ENCODE measurements around the gene MRC1.

The MRC1 gene

GRCh38 chr10:17847585-17848296 is 38.6 kb downstream of the MRC1 start:
- DNase-seq (ENCODE audit: low read depth) = peak; percentile 35

GRCh38 chr10:17848646-17849045 is 39.5 kb downstream of the MRC1 start:
- no peak for DNase-seq (ENCODE audit: low read depth)

GRCh38 chr10:17850501-17850900 is 41.4 kb downstream of the MRC1 start:
- DNase-seq (ENCODE audit: low read depth) = no peak

- DNase-seq (ENCODE audit: low read depth) = no peak
Observed at GRCh38 chr10:17851611-17852010, 42.5 kb downstream of the MRC1 start.

GRCh38 chr10:17854044-17854652 is 45.0 kb downstream of the MRC1 start:
- no peak for DNase-seq (ENCODE audit: low read depth)

GRCh38 chr10:17857040-17857439 is 47.9 kb downstream of the MRC1 start:
- no peak for DNase-seq (ENCODE audit: low read depth)

GRCh38 chr10:17859492-17860156 is 50.5 kb downstream of the MRC1 start:
- no peak for DNase-seq (ENCODE audit: low read depth)

GRCh38 chr10:17861760-17862159 is 52.6 kb downstream of the MRC1 start:
- no peak for DNase-seq (ENCODE audit: low read depth)

GRCh38 chr10:17865351-17865750 is 56.2 kb downstream of the MRC1 start:
- peak; percentile 58 for DNase-seq (ENCODE audit: low read depth)

- no peak for DNase-seq (ENCODE audit: low read depth)
Observed at GRCh38 chr10:17866346-17866745, 57.2 kb downstream of the MRC1 start.

GRCh38 chr10:17867056-17867455 is 57.9 kb downstream of the MRC1 start:
- DNase-seq (ENCODE audit: low read depth) = no peak

DNA sequence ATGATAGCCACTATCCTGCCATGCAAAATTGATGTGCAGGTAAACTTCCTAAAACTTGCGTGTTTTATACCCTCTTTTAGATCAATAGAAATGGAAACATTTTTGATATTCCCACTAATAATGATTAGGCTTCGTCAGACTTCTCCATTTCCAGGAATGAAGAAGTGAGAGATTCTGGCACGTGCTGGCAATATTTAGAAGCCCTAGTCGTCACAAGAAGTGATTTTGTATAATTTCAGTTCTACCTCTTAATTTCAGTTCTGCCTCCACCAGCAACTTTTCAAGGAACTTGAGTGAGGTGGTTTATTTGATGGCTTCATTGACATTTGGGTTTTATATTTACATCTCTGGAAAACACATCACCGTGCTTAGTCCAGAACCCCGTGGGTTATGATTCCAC is 61.9 kb downstream of the MRC1 start:
- DNase-seq (ENCODE audit: low read depth) = no peak

DNA sequence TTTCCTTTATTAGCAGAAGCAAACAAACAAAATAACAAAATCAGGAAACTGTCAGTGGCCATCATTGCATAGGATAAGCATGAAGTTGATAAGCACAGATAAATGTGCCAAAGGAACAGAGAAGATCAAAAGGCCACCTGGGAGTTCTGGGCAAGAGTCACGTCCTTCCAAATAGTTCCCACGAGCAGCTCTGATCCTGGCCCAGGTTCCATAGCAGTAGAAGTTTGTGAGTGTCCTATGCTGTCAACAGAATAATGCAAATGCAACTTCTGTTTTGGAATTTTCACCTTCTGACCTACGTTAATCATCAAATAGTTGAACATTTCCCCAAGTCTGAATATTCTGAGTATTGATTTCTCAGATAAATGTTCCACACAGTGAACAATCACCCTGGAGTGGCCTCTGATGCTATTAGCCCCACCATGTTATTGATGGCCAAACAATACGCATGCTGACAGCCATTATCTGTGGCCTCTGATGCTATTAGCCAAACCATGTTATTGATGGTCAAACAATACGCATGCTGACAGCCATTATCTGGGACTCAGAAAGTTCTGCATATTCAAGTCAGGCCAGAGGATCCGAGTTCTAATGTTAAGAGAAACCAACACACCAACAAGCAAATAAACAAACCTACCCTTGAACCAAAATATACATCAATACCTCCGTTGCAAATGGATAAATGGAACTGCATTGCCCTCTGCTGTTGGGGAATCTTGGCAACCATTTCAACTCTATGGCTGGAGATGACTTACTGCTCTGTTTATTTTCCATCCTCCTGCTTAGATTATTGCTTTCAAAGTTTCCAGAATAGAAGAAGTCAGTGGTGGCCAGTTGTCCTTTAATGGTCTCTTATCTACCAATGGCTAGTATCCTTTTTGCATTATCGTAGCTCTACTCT is 63.3 kb downstream of the MRC1 start:
- peak; percentile 34 for DNase-seq (ENCODE audit: low read depth)

DNA sequence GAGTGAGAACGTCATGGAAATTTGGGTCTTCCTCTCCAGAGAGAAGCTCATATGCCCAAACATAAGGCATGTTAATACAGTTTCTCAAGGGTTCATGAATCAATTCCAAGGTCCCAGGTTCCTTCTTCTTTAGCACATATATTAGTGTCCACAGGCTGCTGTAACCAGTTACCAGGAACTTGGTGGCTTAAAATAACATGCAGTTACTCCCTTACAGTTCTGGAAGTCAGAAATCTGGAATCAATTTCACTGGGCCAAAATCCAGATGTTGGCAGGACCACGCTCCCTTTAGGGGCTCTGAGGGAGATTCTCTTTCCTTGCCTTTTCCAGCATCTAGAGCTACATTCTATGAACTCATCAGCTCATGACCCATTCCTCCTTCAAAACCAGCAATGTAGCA is 64.8 kb downstream of the MRC1 start:
- DNase-seq (ENCODE audit: low read depth) = peak; percentile 91

GRCh38 chr10:17877121-17877520 is 68.0 kb downstream of the MRC1 start:
- DNase-seq (ENCODE audit: low read depth) = no peak

DNA sequence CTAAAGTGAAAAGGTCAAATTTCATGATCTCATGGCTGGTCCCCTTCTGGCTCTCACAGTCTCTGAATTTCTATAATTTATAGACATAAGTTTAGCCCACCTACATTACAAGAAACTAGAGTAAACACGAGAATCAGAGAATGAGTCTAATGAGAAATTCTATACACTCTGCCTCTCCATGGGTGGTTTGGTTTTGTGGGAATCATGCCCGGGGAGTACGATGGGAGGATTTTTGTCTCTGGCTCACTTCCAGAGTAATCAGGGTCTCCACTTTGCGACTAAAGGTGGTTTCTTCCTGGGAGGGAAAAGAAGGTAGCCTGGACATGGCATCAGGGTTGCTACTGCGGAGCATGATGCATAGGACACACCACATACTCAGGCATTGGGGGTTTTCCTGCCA is 69.7 kb downstream of the MRC1 start:
- DNase-seq (ENCODE audit: low read depth) = no peak

- peak; percentile 66 for DNase-seq (ENCODE audit: low read depth)
Observed at GRCh38 chr10:17880601-17881000, 71.5 kb downstream of the MRC1 start.

DNA sequence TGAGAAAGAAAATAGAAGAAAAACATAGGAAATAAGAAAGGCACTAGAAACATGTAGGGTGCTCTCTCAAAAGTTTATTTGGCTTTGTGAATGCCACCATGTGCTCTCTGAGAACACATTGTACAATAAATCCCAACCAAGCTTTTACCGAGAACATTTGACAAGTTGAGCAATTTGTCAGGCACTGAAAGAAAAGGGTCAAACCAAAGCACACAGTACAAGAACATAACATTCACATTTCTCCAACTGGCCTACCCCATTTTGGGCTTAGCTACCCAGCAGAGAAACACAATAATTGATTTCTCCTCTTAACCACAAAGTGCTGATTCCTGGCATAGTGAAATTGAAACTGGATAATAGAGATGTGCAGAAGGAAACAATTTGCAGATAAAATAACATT is 73.4 kb downstream of the MRC1 start:
- peak; percentile 95 for DNase-seq (ENCODE audit: low read depth)

DNA sequence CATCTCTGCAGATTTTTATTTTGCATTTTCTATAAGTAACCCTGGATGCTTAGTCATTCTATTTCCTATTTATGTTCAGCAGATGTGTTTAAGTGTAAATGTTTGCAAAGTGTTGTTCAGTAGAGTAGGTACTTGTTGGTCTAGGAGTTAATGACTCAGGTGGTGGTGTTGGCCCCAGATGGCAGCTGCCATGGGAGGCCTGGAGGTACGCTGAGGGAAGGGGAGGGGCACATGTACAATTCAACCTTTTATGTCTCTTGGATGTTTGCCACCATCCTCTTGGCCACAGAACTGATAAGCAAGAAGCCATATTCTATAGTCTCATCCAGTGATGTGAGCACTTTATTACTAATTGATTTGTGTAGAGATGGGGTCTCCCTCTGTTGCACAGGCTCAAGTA is 74.5 kb downstream of the MRC1 start:
- no peak for DNase-seq (ENCODE audit: low read depth)

- no peak for DNase-seq (ENCODE audit: low read depth)
Observed at GRCh38 chr10:17888189-17888588, 79.0 kb downstream of the MRC1 start.

- DNase-seq (ENCODE audit: low read depth) = no peak
Observed at GRCh38 chr10:17891435-17891834, 82.3 kb downstream of the MRC1 start.

DNA sequence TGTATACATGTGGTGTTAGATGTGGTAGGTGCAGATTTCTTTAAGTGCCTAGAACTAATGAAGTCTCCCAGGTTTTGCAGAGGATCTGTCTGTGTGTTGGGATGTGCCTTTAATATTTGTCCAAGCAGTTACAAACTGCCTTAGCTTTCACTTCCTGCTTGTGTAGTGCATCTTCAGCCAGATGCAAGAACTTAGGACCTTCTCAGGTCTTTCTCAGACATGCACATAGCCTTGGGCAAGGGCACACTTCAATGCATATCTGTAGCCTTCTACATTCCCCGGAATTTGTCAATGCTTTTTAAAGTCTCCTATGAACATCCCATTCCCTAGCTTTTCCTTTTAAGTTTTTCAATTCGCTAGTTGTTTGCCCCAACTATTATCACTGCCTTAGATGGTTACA is 95.4 kb downstream of the MRC1 start:
- no peak for DNase-seq (ENCODE audit: low read depth)
